HUES64 (cell line): ENCODE measurements around the gene AMPD3.

Source experiments
- H3K27ac ChIP-seq: 2 replicates; pipeline ENCODE4 v1.7.0; 2013; ENCODE audit warnings: low read depth, low read length, inconsistent platforms
- H3K27me3 ChIP-seq: 2 replicates; pipeline ENCODE4 v1.6.1; 2013; ENCODE audit warnings: mild to moderate bottlenecking, low read length; ENCODE audit not compliant: insufficient read depth
- H3K36me3 ChIP-seq: 2 replicates; pipeline ENCODE4 v1.6.1; 2013; ENCODE audit warnings: mild to moderate bottlenecking, low read length; ENCODE audit not compliant: insufficient read depth
- H3K4me1 ChIP-seq: 2 replicates; pipeline ENCODE4 v1.6.1; 2013; ENCODE audit warnings: mild to moderate bottlenecking, low read length, moderate library complexity; ENCODE audit not compliant: insufficient read depth
- H3K4me3 ChIP-seq: 2 replicates; pipeline ENCODE4 v1.5.1; 2013; ENCODE audit warnings: mild to moderate bottlenecking, low read length, moderate library complexity
- H3K9ac ChIP-seq: 2 replicates; pipeline ENCODE4 v1.6.1; 2013; ENCODE audit warnings: mild to moderate bottlenecking, low read depth, low read length
- H3K9me3 ChIP-seq: 2 replicates; pipeline ENCODE4 v1.6.1; 2013; ENCODE audit warnings: low read depth, low read length; ENCODE audit not compliant: insufficient read depth
- WGBS: fragments of 150-250, 120-280 bp; methylation state at CpG from one replicate; pipeline ENCODE4 v1.1.7; 2013; ENCODE audit warnings: missing lambda C conversion rate; 5-methylcytosine and 5-hydroxymethylcytosine counted together

Gene AMPD3

GRCh38 chr11:10529279-10529678 is 74.2 kb downstream of the AMPD3 start:
- no peak overlapping the region for H3K4me3 ChIP-seq
- no peaks in the 10 kb centered on the region for H3K27me3 ChIP-seq
- 91% methylated on average over 2 of the region's 2 CpGs for WGBS
- H3K9ac ChIP-seq: no peak overlapping the region
- no peak overlapping the region for H3K27ac ChIP-seq
- H3K36me3 ChIP-seq: peaks cover 48% of the 10 kb centered on the region
- H3K4me1 ChIP-seq: no peaks in the 10 kb centered on the region
- H3K9me3 ChIP-seq: no peaks in the 10 kb centered on the region

GRCh38 chr11:10532526-10532925 is 77.5 kb downstream of the AMPD3 start:
- no peak overlapping the region for H3K9ac ChIP-seq
- peaks cover 35% of the 10 kb centered on the region for H3K36me3 ChIP-seq
- H3K27ac ChIP-seq: no peak overlapping the region
- H3K4me3 ChIP-seq: no peak overlapping the region
- no peaks in the 10 kb centered on the region for H3K4me1 ChIP-seq
- H3K27me3 ChIP-seq: no peaks in the 10 kb centered on the region
- 86% methylated on average over 1 of the region's 2 CpGs for WGBS
- no peaks in the 10 kb centered on the region for H3K9me3 ChIP-seq

- Histone ChIP-seq H3K9me3 (no peaks in the 10 kb centered on the region), H3K27me3 (no peaks in the 10 kb centered on the region)
Observed at GRCh38 chr11:10533323-10533722, 78.3 kb downstream of the AMPD3 start.

GRCh38 chr11:10534316-10534715 is 79.3 kb downstream of the AMPD3 start:
- H3K27me3 ChIP-seq: peaks cover 2% of the 10 kb centered on the region; the same call in 1 of the 2 replicates
- peaks cover 23% of the 10 kb centered on the region for H3K36me3 ChIP-seq
- WGBS: 90% methylated on average over 2 of the region's 2 CpGs
- no peak overlapping the region for H3K27ac ChIP-seq
- no peaks in the 10 kb centered on the region for H3K9me3 ChIP-seq
- H3K4me3 ChIP-seq: no peak overlapping the region
- H3K9ac ChIP-seq: no peak overlapping the region
- H3K4me1 ChIP-seq: no peaks in the 10 kb centered on the region

More at GRCh38 chr11:10533323-10533722, 78.3 kb downstream of the AMPD3 start:
- Histone ChIP-seq H3K36me3 (peaks cover 33% of the 10 kb centered on the region), H3K9ac (no peak overlapping the region), H3K27ac (no peak overlapping the region), H3K4me3 (no peak overlapping the region), H3K4me1 (no peaks in the 10 kb centered on the region)

GRCh38 chr11:10537600-10537999 is 82.5 kb downstream of the AMPD3 start:
- H3K36me3 ChIP-seq: peaks cover 9% of the 10 kb centered on the region; the same call in 1 of the 2 replicates
- no peaks in the 10 kb centered on the region for H3K9me3 ChIP-seq
- no peak overlapping the region for H3K9ac ChIP-seq

GRCh38 chr11:10538924-10539323 is 83.9 kb downstream of the AMPD3 start:
- 0 out of 2 replicates have a peak, but pooled peaks cover 9% of the 10 kb centered on the region for H3K9me3 ChIP-seq
- peaks cover 12% of the 10 kb centered on the region; the same call in 1 of the 2 replicates for H3K27me3 ChIP-seq
- H3K36me3 ChIP-seq: no peaks in the 10 kb centered on the region
- 0 out of 2 replicates have a peak, but pooled peaks cover 4% of the 10 kb centered on the region for H3K4me1 ChIP-seq
- H3K9ac ChIP-seq: no peak overlapping the region
- no peak overlapping the region for H3K27ac ChIP-seq
- WGBS: 77% methylated on average over 1 of the region's 1 CpG
- H3K4me3 ChIP-seq: no peak overlapping the region

More at GRCh38 chr11:10537600-10537999, 82.5 kb downstream of the AMPD3 start:
- H3K27ac ChIP-seq: no peak overlapping the region
- no peak overlapping the region for H3K4me3 ChIP-seq
- peaks cover 12% of the 10 kb centered on the region; the same call in 1 of the 2 replicates for H3K27me3 ChIP-seq
- H3K4me1 ChIP-seq: 0 out of 2 replicates have a peak, but pooled peaks cover 4% of the 10 kb centered on the region

GRCh38 chr11:10539339-10539738 is 84.3 kb downstream of the AMPD3 start:
- H3K9ac ChIP-seq: no peak overlapping the region
- H3K27ac ChIP-seq: no peak overlapping the region
- H3K36me3 ChIP-seq: no peaks in the 10 kb centered on the region
- H3K4me1 ChIP-seq: 0 out of 2 replicates have a peak, but pooled peaks cover 4% of the 10 kb centered on the region
- peaks cover 11% of the 10 kb centered on the region; the same call in 1 of the 2 replicates for H3K9me3 ChIP-seq
- peaks cover 12% of the 10 kb centered on the region; the same call in 1 of the 2 replicates for H3K27me3 ChIP-seq
- no peak overlapping the region for H3K4me3 ChIP-seq

GRCh38 chr11:10540546-10540914 is 85.5 kb downstream of the AMPD3 start:
- Histone ChIP-seq H3K36me3 (no peaks in the 10 kb centered on the region), H3K4me1 (0 out of 2 replicates have a peak, but pooled peaks cover 4% of the 10 kb centered on the region), H3K9me3 (peaks cover 15% of the 10 kb centered on the region; the same call in 1 of the 2 replicates), H3K27me3 (peaks cover 12% of the 10 kb centered on the region; the same call in 1 of the 2 replicates), H3K27ac (peak overlapping the region; percentile 76), H3K4me3 (peak overlapping the region; percentile 99), H3K9ac (peak overlapping the region; percentile 91)
- WGBS: under 1% methylated on average over 25 of the region's 25 CpGs

GRCh38 chr11:10540915-10541560 is 86.0 kb downstream of the AMPD3 start, which contains the start of gene RNF141:
Gene RNF141 (minus strand): TSS chr11:10541187. CDS start chr11:10534158, 7,029 bp downstream.
- Histone ChIP-seq H3K4me1 (0 out of 2 replicates have a peak, but pooled peaks cover 4% of the 10 kb centered on the region), H3K36me3 (no peaks in the 10 kb centered on the region), H3K4me3 (peak within 1 kb of the TSS; percentile 99), H3K27me3 (peaks cover 12% of the 10 kb centered on the region; the same call in 1 of the 2 replicates), H3K9me3 (peaks cover 16% of the 10 kb centered on the region; the same call in 1 of the 2 replicates), H3K9ac (peak within 1 kb of the TSS; percentile 91), H3K27ac (peak within 1 kb of the TSS; percentile 76)
- under 1% methylated on average over 54 of the region's 54 CpGs for WGBS

- no peaks in the 10 kb centered on the region for H3K36me3 ChIP-seq
- peaks cover 17% of the 10 kb centered on the region; the same call in 1 of the 2 replicates for H3K9me3 ChIP-seq
- 0 out of 2 replicates have a peak, but pooled peaks cover 4% of the 10 kb centered on the region for H3K4me1 ChIP-seq
- 74% methylated on average over 5 of the region's 5 CpGs for WGBS
- H3K4me3 ChIP-seq: peak overlapping the region; percentile 99
- peaks cover 12% of the 10 kb centered on the region; the same call in 1 of the 2 replicates for H3K27me3 ChIP-seq
- H3K9ac ChIP-seq: 0 out of 2 replicates have a peak overlapping the region, but pooled peaks have one; percentile 37
- no peak overlapping the region for H3K27ac ChIP-seq
Observed at GRCh38 chr11:10541561-10541930, 86.5 kb downstream of the AMPD3 start.

GRCh38 chr11:10542776-10543175 is 87.7 kb downstream of the AMPD3 start:
- Histone ChIP-seq H3K36me3 (no peaks in the 10 kb centered on the region), H3K9me3 (peaks cover 17% of the 10 kb centered on the region; the same call in 1 of the 2 replicates), H3K27me3 (peaks cover 12% of the 10 kb centered on the region; the same call in 1 of the 2 replicates), H3K4me1 (0 out of 2 replicates have a peak, but pooled peaks cover 4% of the 10 kb centered on the region), H3K27ac (no peak overlapping the region), H3K4me3 (no peak overlapping the region), H3K9ac (no peak overlapping the region)
- 97% methylated on average over 3 of the region's 3 CpGs for WGBS
